Loucy (cell line): ENCODE measurements around the gene ZNRF1.

ENCODE experiments used
- H2AFZ ChIP-seq: fragments of 200-600 bp; sonication (generic); 2 replicates; pipeline ENCODE4 v1.6.0; 2016; ENCODE audit warnings: antibody characterized with exemption, mild to moderate bottlenecking, low read length, moderate library complexity
- H3F3A ChIP-seq: fragments of 200-600 bp; 2 replicates; pipeline ENCODE4 v1.6.0; 2016; ENCODE audit warnings: antibody characterized with exemption, low read depth, mild to moderate bottlenecking
- H3K27me3 ChIP-seq: fragments of 200-600 bp; sonication (generic); 2 replicates; pipeline ENCODE4 v1.6.1; 2014; ENCODE audit warnings: low read length, mild to moderate bottlenecking; ENCODE audit not compliant: insufficient read depth, poor library complexity, severe bottlenecking
- H3K36me3 ChIP-seq: fragments of 200-600 bp; sonication (generic); 2 replicates; pipeline ENCODE4 v1.6.1; 2016; ENCODE audit warnings: low read length; ENCODE audit not compliant: insufficient read depth
- H3K4me1 ChIP-seq: fragments of 200-600 bp; sonication (generic); 2 replicates; pipeline ENCODE4 v1.5.1; 2014; ENCODE audit warnings: low read length, mild to moderate bottlenecking; ENCODE audit not compliant: insufficient read depth, poor library complexity, severe bottlenecking
- H3K4me2 ChIP-seq: fragments of 200-600 bp; sonication (generic); 2 replicates; pipeline ENCODE4 v1.6.0; 2014; ENCODE audit warnings: antibody characterized with exemption, low read length, low read depth, mild to moderate bottlenecking; ENCODE audit not compliant: poor library complexity, severe bottlenecking
- H3K4me3 ChIP-seq: fragments of 200-600 bp; sonication (generic); 2 replicates; pipeline ENCODE4 v1.5.1; 2014; ENCODE audit warnings: low read length, mild to moderate bottlenecking, mixed read lengths; ENCODE audit not compliant: poor library complexity, severe bottlenecking
- H3K79me2 ChIP-seq: fragments of 200-600 bp; sonication (generic); 2 replicates; pipeline ENCODE4 v1.6.1; 2014; ENCODE audit warnings: low read length; ENCODE audit not compliant: insufficient read depth
- H3K9ac ChIP-seq: fragments of 200-600 bp; sonication (generic); 2 replicates; pipeline ENCODE4 v1.6.0; 2014; ENCODE audit warnings: mild to moderate bottlenecking, low read depth, low read length, moderate library complexity; ENCODE audit not compliant: poor library complexity, severe bottlenecking
- H3K9me2 ChIP-seq: fragments of 200-600 bp; sonication (generic); replicated peaks from 2 replicates; pipeline ENCODE4 v1.6.1; 2016; ENCODE audit warnings: low read depth, low read length, mixed read lengths
- H3K9me3 ChIP-seq: fragments of 200-600 bp; sonication (generic); 2 replicates; pipeline ENCODE4 v1.6.1; 2014; ENCODE audit warnings: mild to moderate bottlenecking, antibody characterized with exemption, low read length, low read depth; ENCODE audit not compliant: insufficient read depth
- H4K20me1 ChIP-seq: fragments of 200-600 bp; sonication (generic); 2 replicates; pipeline ENCODE4 v1.6.0; 2014; ENCODE audit warnings: antibody characterized with exemption, low read length, mild to moderate bottlenecking; ENCODE audit not compliant: insufficient read depth, poor library complexity, severe bottlenecking
- CTCF ChIP-seq: fragments of 200-600 bp; sonication (generic); conservative IDR thresholded peaks from 2 replicates; pipeline ENCODE4 v1.5.1; 2014; ENCODE audit warnings: mild to moderate bottlenecking, antibody characterized with exemption, low read length
- EZH2phosphoT487 ChIP-seq: fragments of 200-600 bp; IDR thresholded peaks from 2 replicates; pipeline ENCODE4 v1.6.1; 2018; ENCODE audit warnings: antibody characterized with exemption, mild to moderate bottlenecking, moderate library complexity, borderline replicate concordance

Gene ZNRF1

GRCh38 chr16:74990832-74991231, 8.0 kb upstream of the ZNRF1 start:
- Histone ChIP-seq H4K20me1 (no peaks in the 10 kb centered on the region), H3K4me3 (no peak overlapping the region), H3K27me3 (no peaks in the 10 kb centered on the region), H3K4me2 (no peak overlapping the region), H3K9me2 (no peaks in the 10 kb centered on the region), H3K4me1 (no peaks in the 10 kb centered on the region), H3K9ac (no peak overlapping the region), H2AFZ (no peak overlapping the region), H3K79me2 (no peaks in the 10 kb centered on the region), H3K9me3 (no peaks in the 10 kb centered on the region), H3F3A (no peaks in the 10 kb centered on the region), H3K36me3 (no peaks in the 10 kb centered on the region)
- TF ChIP-seq EZH2phosphoT487 = no peak
- no peak for TF ChIP-seq CTCF

- H3K9ac ChIP-seq = no peak overlapping the region
- no peaks in the 10 kb centered on the region for H3K79me2 ChIP-seq
- H3K27me3 ChIP-seq = no peaks in the 10 kb centered on the region
- no peak overlapping the region for H3K4me3 ChIP-seq
- no peaks in the 10 kb centered on the region for H3K4me1 ChIP-seq
- H2AFZ ChIP-seq = no peak overlapping the region
- no peaks in the 10 kb centered on the region for H3K9me2 ChIP-seq
- H3F3A ChIP-seq = no peaks in the 10 kb centered on the region
- no peaks in the 10 kb centered on the region for H3K36me3 ChIP-seq
- no peak for TF ChIP-seq EZH2phosphoT487
- no peak for TF ChIP-seq CTCF
- H3K9me3 ChIP-seq = no peaks in the 10 kb centered on the region
- no peak overlapping the region for H3K4me2 ChIP-seq
- no peaks in the 10 kb centered on the region for H4K20me1 ChIP-seq
These were observed 7.6 kb upstream of the ZNRF1 start for GRCh38 chr16:74991268-74991592.

- H3F3A ChIP-seq = no peaks in the 10 kb centered on the region
- no peak overlapping the region for H3K4me3 ChIP-seq
- H4K20me1 ChIP-seq = no peaks in the 10 kb centered on the region
- H3K79me2 ChIP-seq = no peaks in the 10 kb centered on the region
- H3K4me2 ChIP-seq = no peak overlapping the region
- TF ChIP-seq EZH2phosphoT487 (no peak), CTCF (no peak)
- H3K9me2 ChIP-seq = no peaks in the 10 kb centered on the region
- no peaks in the 10 kb centered on the region for H3K9me3 ChIP-seq
- H3K4me1 ChIP-seq = no peaks in the 10 kb centered on the region
- H3K27me3 ChIP-seq = no peaks in the 10 kb centered on the region
- H3K36me3 ChIP-seq = no peaks in the 10 kb centered on the region
- H3K9ac ChIP-seq = no peak overlapping the region
- H2AFZ ChIP-seq = no peak overlapping the region
These were observed 7.0 kb upstream of the ZNRF1 start for GRCh38 chr16:74991593-74992403.
